Thyroid gland (tissue), 4 donors: ENCODE measurements around the gene CMTR1.

Source experiments
- POLR2A ChIP-seq, 2 donors: fragments of 450-650 bp; IDR thresholded peaks; one replicate each; pipeline ENCODE4 v1.6.1; 2017; ENCODE audit warnings: antibody characterized with exemption in 2 of 2, mild to moderate bottlenecking in 2 of 2, moderate library complexity in 1 of 2
- TF ChIP-seq, protein P1 (sequence below), 6 experiments: fragments of 200-600 bp in 3 of 6; fragments of 450-650 bp in 3 of 6; sonication (generic) in 3 of 6; IDR thresholded peaks; one replicate each; pipeline ENCODE4 v1.5.1; 2016 to 2019; ENCODE audit warnings: antibody characterized with exemption in 6 of 6, mild to moderate bottlenecking in 2 of 6, inconsistent platforms in 1 of 6, moderate library complexity in 1 of 6

DNA sequence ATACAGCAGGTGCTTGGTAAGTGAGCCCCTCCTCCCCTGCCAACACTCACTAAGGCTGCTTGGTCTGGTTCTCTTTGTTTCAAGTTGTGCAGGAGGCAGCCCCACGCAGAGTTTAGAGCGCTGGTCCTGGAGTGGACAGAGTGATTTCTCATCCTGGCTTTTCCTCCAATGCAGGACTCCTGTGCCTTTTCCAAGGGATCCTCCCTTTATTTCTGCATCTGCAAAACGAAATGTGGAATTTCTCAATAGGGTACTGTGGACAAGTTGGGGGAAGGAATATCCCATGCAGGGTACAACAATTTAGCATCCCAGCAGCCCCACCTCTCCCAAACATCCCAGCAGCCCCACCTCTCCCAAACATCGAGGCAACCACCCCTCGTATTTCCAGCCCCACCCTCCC is 97.3 kb downstream of the CMTR1 start:
- TF ChIP-seq, protein P1, sequence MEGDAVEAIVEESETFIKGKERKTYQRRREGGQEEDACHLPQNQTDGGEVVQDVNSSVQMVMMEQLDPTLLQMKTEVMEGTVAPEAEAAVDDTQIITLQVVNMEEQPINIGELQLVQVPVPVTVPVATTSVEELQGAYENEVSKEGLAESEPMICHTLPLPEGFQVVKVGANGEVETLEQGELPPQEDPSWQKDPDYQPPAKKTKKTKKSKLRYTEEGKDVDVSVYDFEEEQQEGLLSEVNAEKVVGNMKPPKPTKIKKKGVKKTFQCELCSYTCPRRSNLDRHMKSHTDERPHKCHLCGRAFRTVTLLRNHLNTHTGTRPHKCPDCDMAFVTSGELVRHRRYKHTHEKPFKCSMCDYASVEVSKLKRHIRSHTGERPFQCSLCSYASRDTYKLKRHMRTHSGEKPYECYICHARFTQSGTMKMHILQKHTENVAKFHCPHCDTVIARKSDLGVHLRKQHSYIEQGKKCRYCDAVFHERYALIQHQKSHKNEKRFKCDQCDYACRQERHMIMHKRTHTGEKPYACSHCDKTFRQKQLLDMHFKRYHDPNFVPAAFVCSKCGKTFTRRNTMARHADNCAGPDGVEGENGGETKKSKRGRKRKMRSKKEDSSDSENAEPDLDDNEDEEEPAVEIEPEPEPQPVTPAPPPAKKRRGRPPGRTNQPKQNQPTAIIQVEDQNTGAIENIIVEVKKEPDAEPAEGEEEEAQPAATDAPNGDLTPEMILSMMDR (IDR thresholded peaks at IDR 0.05): no peak
- TF ChIP-seq POLR2A (IDR thresholded peaks at IDR 0.05): no peak
